Measurements from ENCODE around the gene MICAL3. TPM values are rescaled to one million over a fixed set of nuclear protein-coding genes. Genes with fewer than 3 reads are reported as not detected.

Gene MICAL3
- total and polyA plus RNA-seq, 9 of the 15 experiments (the other 6 are each of a cell fraction or from before 2014, with no cell fraction given), result 0.53 to 32.1 (median 12.3) TPM

DNA sequence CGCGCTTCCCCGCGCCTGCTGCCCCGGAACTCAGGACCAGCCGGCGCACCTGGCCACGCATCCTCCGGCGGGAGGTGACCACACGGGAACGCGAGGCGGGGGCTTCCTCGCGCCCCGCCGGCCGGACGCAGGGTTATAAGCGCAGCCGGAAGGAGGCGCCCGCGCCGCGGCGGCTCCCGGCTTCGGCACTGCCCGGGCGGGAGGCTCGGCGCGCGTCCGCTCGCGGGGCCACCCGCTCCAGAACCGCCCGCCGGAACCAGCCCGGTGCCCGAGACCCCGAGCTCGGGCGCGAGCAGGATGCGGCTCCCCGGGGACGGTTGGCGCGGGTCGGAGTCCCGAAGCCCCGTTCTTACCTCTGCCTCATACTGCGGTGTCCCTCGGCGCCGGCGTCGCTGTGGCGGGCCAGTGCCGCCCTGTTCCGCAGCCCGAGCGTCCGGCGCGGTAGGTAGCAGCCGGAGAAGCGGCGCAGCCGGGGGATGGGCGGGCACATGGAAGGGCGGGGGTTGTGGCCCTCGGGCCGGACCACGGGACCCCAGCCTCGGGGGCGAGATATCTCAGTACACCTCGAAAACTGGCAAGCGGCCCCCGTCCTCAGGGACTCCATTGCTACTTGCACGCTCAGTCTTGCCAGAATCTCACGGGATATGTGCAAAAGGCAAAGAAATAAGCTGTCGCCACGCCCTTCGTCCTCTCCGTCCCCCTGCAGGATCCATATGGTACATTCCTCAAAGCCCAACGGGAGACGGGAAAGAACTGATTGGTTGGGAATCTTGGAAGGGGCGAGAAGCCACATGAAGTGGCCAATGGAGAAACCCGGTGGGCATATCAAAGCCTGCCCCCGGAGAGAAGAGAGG, 23.1 kb downstream of the MICAL3 start:
- Histone ChIP-seq H3K27me3 (ENCODE audit: control insufficient read depth in 2 of 2, insufficient read depth in 2 of 2, low read length in 2 of 2) (no peaks in the 10 kb centered on the region), H3K4me2 (ENCODE audit: insufficient read depth, low read length) (peak overlapping the region; percentile 99), H3K4me3 (peak overlapping the region; percentile 95), H2AFZ (ENCODE audit: low read depth, low read length) (peak overlapping the region; percentile 100), H3K79me2 (ENCODE audit: control insufficient read depth, insufficient read depth, low read length) (peaks cover 27% of the 10 kb centered on the region), H3K9me1 (ENCODE audit: control insufficient read depth, insufficient read depth, low read length) (no peaks in the 10 kb centered on the region), H3K9ac (ENCODE audit: insufficient read depth in 1 of 2, low read depth in 2 of 2, low read length in 2 of 2) (peak overlapping the region; percentile 94 to 98), H4K20me1 (replicated peaks; ENCODE audit: control insufficient read depth, insufficient read depth, low read length) (peaks cover 18% of the 10 kb centered on the region; the same call in 1 of the 2 replicates), H3K9me3 (replicated peaks; ENCODE audit: control insufficient read depth, insufficient read depth, low read depth, low read length) (no peaks in the 10 kb centered on the region), H3K4me1 (replicated peaks in 1 of 2; ENCODE audit: control insufficient read depth in 2 of 2, insufficient read depth in 2 of 2, low read length in 2 of 2) (peaks cover 12 to 24% of the 10 kb centered on the region in 2 experiments; a peak in 4 of 5 replicates), H3K36me3 (ENCODE audit: control insufficient read depth, insufficient read depth, low read length) (0 out of 3 replicates have a peak, but pooled peaks cover 3% of the 10 kb centered on the region), H3K27ac (ENCODE audit: extremely low read depth, low read depth, low read length) (peak overlapping the region; percentile 100)
- intact Hi-C loops (cut with micrococcal nuclease) (loop anchor here (2.0 kb wide), 2 partner anchors 76 to 80 kb away; partner anchors contain the start of gene PEX26), in situ Hi-C loops (cut with MboI) (no loop called here)
- POLR2A ChIA-PET, result interaction anchor here (0.6 to 3.3 kb wide), 3 partner anchors 11 to 26 kb away, joined by 3 to 12 read pairs (median 4); no protein-coding TSS in a partner anchor
- DNase-seq (ENCODE audit: extremely low read depth in 1 of 4, low spot score in 3 of 4) (peak; percentile 98 to 100 (median 100)), FAIRE-seq (peak; percentile 100), ATAC-seq (peak; percentile 95)
- WGBS (ENCODE audit: insufficient coverage, low coverage, missing lambda C conversion rate), result under 1% methylated on average over 71 of the region's 96 CpGs
- BruUV-seq (replicated peaks), result no TSS peak
- CTCF ChIA-PET (ENCODE audit: low intra/inter-chr PET ratio), result interaction anchor here (1.3 kb wide), 1 partner anchor 75 kb away, joined by 9 read pairs; the partner anchor contains the start of gene PEX26
- TF ChIP-seq, protein P1, sequence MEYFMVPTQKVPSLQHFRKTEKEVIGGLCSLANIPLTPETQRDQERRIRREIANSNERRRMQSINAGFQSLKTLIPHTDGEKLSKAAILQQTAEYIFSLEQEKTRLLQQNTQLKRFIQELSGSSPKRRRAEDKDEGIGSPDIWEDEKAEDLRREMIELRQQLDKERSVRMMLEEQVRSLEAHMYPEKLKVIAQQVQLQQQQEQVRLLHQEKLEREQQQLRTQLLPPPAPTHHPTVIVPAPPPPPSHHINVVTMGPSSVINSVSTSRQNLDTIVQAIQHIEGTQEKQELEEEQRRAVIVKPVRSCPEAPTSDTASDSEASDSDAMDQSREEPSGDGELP (CRISPR knock-in tag; IDR thresholded peaks at IDR 0.05; ENCODE audit: borderline replicate concordance), result peak; percentile 74; the same call in 1 of the 2 replicates
- TF ChIP-seq GABPB1 (CRISPR knock-in tag; IDR thresholded peaks at IDR 0.05) (peak; percentile 39; the same call in 1 of the 2 replicates), MAFK (IDR thresholded peaks at IDR 0.05; ENCODE audit: low read length) (no peak), ETV5 (CRISPR knock-in tag; IDR thresholded peaks at IDR 0.05; ENCODE audit: low read depth) (peak; percentile 34; the same call in 1 of the 2 replicates), RAD21 (CRISPR knock-in tag; conservative IDR thresholded peaks at IDR 0.05 in 1 of 2, IDR thresholded peaks at IDR 0.05 in 1 of 2) (peak; percentile 58 to 61), MXI1 (IDR thresholded peaks at IDR 0.05; ENCODE audit: low read depth, low read length) (no peak), RBM22 (IDR thresholded peaks at IDR 0.05; ENCODE audit: low read depth, low read length, poor library complexity, severe bottlenecking) (peak; percentile 86), RCOR1 (IDR thresholded peaks at IDR 0.05; ENCODE audit: borderline replicate concordance in 1 of 2, low read depth in 2 of 2, low read length in 2 of 2) (0 out of 4 replicates have a peak, but pooled peaks of 1 of the 2 experiments have one; percentile 4), FOXJ3 (CRISPR knock-in tag; IDR thresholded peaks at IDR 0.05) (no peak), NFYB (IDR thresholded peaks at IDR 0.05; ENCODE audit: extremely low read depth, insufficient read length) (peak; percentile 95), ZSCAN29 (IDR thresholded peaks at IDR 0.05) (0 out of 2 replicates have a peak, but pooled peaks have one; percentile 45), CXXC5 (CRISPR knock-in tag; IDR thresholded peaks at IDR 0.05) (peak; percentile 90), ZNF12 (CRISPR knock-in tag; IDR thresholded peaks at IDR 0.05) (0 out of 2 replicates have a peak, but pooled peaks have one; percentile 31), ZNF583 (CRISPR knock-in tag; IDR thresholded peaks at IDR 0.05) (peak; percentile 71; the same call in 1 of the 2 replicates), HMGN3 (IDR thresholded peaks at IDR 0.05; ENCODE audit: borderline replicate concordance, extremely low read depth, insufficient read length, low read depth, low read length) (peak; percentile 53), RFX7 (CRISPR knock-in tag; IDR thresholded peaks at IDR 0.05) (no peak)
- TF ChIP-seq, protein P2, sequence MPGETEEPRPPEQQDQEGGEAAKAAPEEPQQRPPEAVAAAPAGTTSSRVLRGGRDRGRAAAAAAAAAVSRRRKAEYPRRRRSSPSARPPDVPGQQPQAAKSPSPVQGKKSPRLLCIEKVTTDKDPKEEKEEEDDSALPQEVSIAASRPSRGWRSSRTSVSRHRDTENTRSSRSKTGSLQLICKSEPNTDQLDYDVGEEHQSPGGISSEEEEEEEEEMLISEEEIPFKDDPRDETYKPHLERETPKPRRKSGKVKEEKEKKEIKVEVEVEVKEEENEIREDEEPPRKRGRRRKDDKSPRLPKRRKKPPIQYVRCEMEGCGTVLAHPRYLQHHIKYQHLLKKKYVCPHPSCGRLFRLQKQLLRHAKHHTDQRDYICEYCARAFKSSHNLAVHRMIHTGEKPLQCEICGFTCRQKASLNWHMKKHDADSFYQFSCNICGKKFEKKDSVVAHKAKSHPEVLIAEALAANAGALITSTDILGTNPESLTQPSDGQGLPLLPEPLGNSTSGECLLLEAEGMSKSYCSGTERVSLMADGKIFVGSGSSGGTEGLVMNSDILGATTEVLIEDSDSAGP (CRISPR knock-in tag; IDR thresholded peaks at IDR 0.05), result peak; percentile 99

Data from K562 (cell line).